H9 (cell line): ENCODE data around the gene TOM1L2. TPM values are rescaled to one million over a fixed set of nuclear protein-coding genes. Genes with fewer than 3 reads are reported as not detected.

ENCODE experiments used
- DNase-seq: peaks from one replicate; pipeline ENCODE4 v3.0.0-alpha.2; 2017
- H2AFZ ChIP-seq: one replicate; pipeline ENCODE4 v1.6.1; 2013; ENCODE audit warnings: mild to moderate bottlenecking, low read length, control low read depth, moderate library complexity
- H2AK5ac ChIP-seq: 2 replicates; pipeline ENCODE4 v1.6.1; 2013; ENCODE audit warnings: low read length, control low read depth, mixed read lengths; ENCODE audit not compliant: insufficient read length
- H2BK120ac ChIP-seq: one replicate; pipeline ENCODE4 v1.6.1; 2013; ENCODE audit warnings: low read depth, mild to moderate bottlenecking, low read length, control low read depth, inconsistent platforms; ENCODE audit not compliant: poor library complexity, severe bottlenecking
- H2BK12ac ChIP-seq: 2 replicates; pipeline ENCODE4 v1.6.1; 2013; ENCODE audit warnings: low read length, control low read depth, mixed read lengths, low read depth; ENCODE audit not compliant: insufficient read length
- H2BK15ac ChIP-seq: 2 replicates; pipeline ENCODE4 v1.6.1; 2013; ENCODE audit warnings: low read depth, low read length, control low read depth
- H2BK20ac ChIP-seq: one replicate; pipeline ENCODE4 v1.6.1; 2013; ENCODE audit warnings: low read depth, mild to moderate bottlenecking, low read length, control low read depth, inconsistent platforms; ENCODE audit not compliant: poor library complexity, severe bottlenecking
- H2BK5ac ChIP-seq: 2 replicates; pipeline ENCODE4 v1.6.1; 2013; ENCODE audit warnings: low read length, control low read depth, mixed read lengths; ENCODE audit not compliant: insufficient read length
- H3K14ac ChIP-seq: 2 replicates; pipeline ENCODE4 v1.6.1; 2013; ENCODE audit warnings: low read length, control low read depth; ENCODE audit not compliant: insufficient read depth
- H3K18ac ChIP-seq: 2 replicates; pipeline ENCODE4 v1.6.1; 2013; ENCODE audit warnings: low read depth, mild to moderate bottlenecking, mixed read lengths, low read length, control low read depth; ENCODE audit not compliant: insufficient read length
- H3K23ac ChIP-seq: 2 replicates; pipeline ENCODE4 v1.6.1; 2013; ENCODE audit warnings: low read length, control low read depth, mixed read lengths, low read depth; ENCODE audit not compliant: insufficient read length
- H3K23me2 ChIP-seq: 2 replicates; pipeline ENCODE4 v1.6.1; 2013; ENCODE audit warnings: low read depth, mild to moderate bottlenecking, mixed read lengths, low read length, control low read depth; ENCODE audit not compliant: insufficient read length, poor library complexity, severe bottlenecking
- H3K27ac ChIP-seq: 2 replicates; pipeline ENCODE4 v1.5.1; 2013; ENCODE audit warnings: low read length, control low read depth, mixed read lengths, low read depth; ENCODE audit not compliant: insufficient read length
- H3K27me3 ChIP-seq: 2 replicates; pipeline ENCODE4 v1.6.1; 2013; ENCODE audit warnings: low read length, control low read depth, inconsistent platforms; ENCODE audit not compliant: insufficient read depth
- H3K4ac ChIP-seq: 2 replicates; pipeline ENCODE4 v1.6.1; 2013; ENCODE audit warnings: low read depth, mild to moderate bottlenecking, control low read depth, inconsistent platforms, low read length, moderate library complexity
- H3K4me1 ChIP-seq: 2 replicates; pipeline ENCODE4 v1.6.1; 2013; ENCODE audit warnings: low read length, control low read depth, inconsistent platforms; ENCODE audit not compliant: insufficient read depth
- H3K4me2 ChIP-seq: 2 replicates; pipeline ENCODE4 v1.6.1; 2013; ENCODE audit warnings: low read length, control low read depth, mixed read lengths; ENCODE audit not compliant: insufficient read length, insufficient read depth
- H3K56ac ChIP-seq: 2 replicates; pipeline ENCODE4 v1.6.1; 2013; ENCODE audit warnings: low read depth, mild to moderate bottlenecking, mixed read lengths, low read length, control low read depth; ENCODE audit not compliant: insufficient read length
- H3K79me1 ChIP-seq: 2 replicates; pipeline ENCODE4 v1.6.1; 2013; ENCODE audit warnings: low read depth, mild to moderate bottlenecking, moderate library complexity, low read length, control low read depth, inconsistent platforms; ENCODE audit not compliant: insufficient read depth, poor library complexity, severe bottlenecking
- H3K79me2 ChIP-seq: 2 replicates; pipeline ENCODE4 v1.6.1; 2013; ENCODE audit warnings: low read length, control low read depth, inconsistent platforms; ENCODE audit not compliant: insufficient read depth
- H3K9ac ChIP-seq: 2 replicates; pipeline ENCODE4 v1.6.1; 2013; ENCODE audit warnings: low read length, control low read depth, mixed read lengths; ENCODE audit not compliant: insufficient read length; ENCODE audit errors: extremely low read depth
- H3K9me3 ChIP-seq: one replicate; pipeline ENCODE4 v1.6.1; 2013; ENCODE audit warnings: low read depth, low read length, inconsistent platforms; ENCODE audit not compliant: control insufficient read depth
- H3T11ph ChIP-seq: one replicate; pipeline ENCODE4 v1.6.1; 2013; ENCODE audit warnings: mild to moderate bottlenecking, low read length, control low read depth, inconsistent platforms
- H4K20me1 ChIP-seq: one replicate; pipeline ENCODE4 v1.6.1; 2013; ENCODE audit not compliant: control insufficient read depth, insufficient read length, insufficient read depth
- H4K5ac ChIP-seq: 2 replicates; pipeline ENCODE4 v1.6.1; 2013; ENCODE audit warnings: low read depth, mild to moderate bottlenecking, mixed read lengths, low read length, control low read depth; ENCODE audit not compliant: insufficient read length
- H4K8ac ChIP-seq: replicated peaks from 2 replicates; pipeline ENCODE4 v1.6.1; 2013; ENCODE audit warnings: low read length, control low read depth, mixed read lengths, low read depth; ENCODE audit not compliant: insufficient read length
- H4K91ac ChIP-seq: 2 replicates; pipeline ENCODE4 v1.6.1; 2013; ENCODE audit warnings: low read depth, mild to moderate bottlenecking, moderate library complexity, mixed read lengths, low read length, control low read depth; ENCODE audit not compliant: insufficient read length
- H3K27ac Mint-ChIP-seq, 3 experiments: 2 replicates in 2 of 3; 3 replicates in 1 of 3; pipeline ENCODE4 v1.8.0; 2020 to 2021; ENCODE audit warnings: mixed read lengths in 3 of 3, mild to moderate bottlenecking in 1 of 3, moderate library complexity in 1 of 3
- H3K27me3 Mint-ChIP-seq: 2 replicates; pipeline ENCODE4 v1.8.0; 2021; ENCODE audit warnings: low read depth, mild to moderate bottlenecking, moderate library complexity, mixed read lengths
- H3K36me3 Mint-ChIP-seq, 3 experiments: 2 replicates in 2 of 3; 3 replicates in 1 of 3; pipeline ENCODE4 v1.8.0; 2020 to 2021; ENCODE audit warnings: low read depth in 3 of 3, mixed read lengths in 3 of 3; ENCODE audit not compliant: insufficient read depth in 1 of 3
- H3K4me1 Mint-ChIP-seq, 2 experiments: 2 replicates each; pipeline ENCODE4 v1.8.0; 2020; ENCODE audit warnings: mixed read lengths in 2 of 2
- H3K4me3 Mint-ChIP-seq, 2 experiments: 2 replicates in 1 of 2; 3 replicates in 1 of 2; pipeline ENCODE4 v1.8.0; 2020 to 2021; ENCODE audit warnings: mild to moderate bottlenecking in 2 of 2, mixed read lengths in 2 of 2, moderate library complexity in 1 of 2
- H3K9me3 Mint-ChIP-seq, 2 experiments: 2 replicates in 1 of 2; 3 replicates in 1 of 2; pipeline ENCODE4 v1.8.0; 2020; ENCODE audit warnings: mild to moderate bottlenecking in 2 of 2, mixed read lengths in 2 of 2, moderate library complexity in 1 of 2
- CTCF ChIP-seq: fragments of 200-600 bp; sonication (generic); conservative IDR thresholded peaks from 3 replicates; pipeline ENCODE4 v1.8.0; 2021; ENCODE audit warnings: antibody characterized with exemption, mild to moderate bottlenecking
- WGBS: extraction: QIAGEN DNeasy Blood & Tissue Kit; methylation state at CpG from one replicate; pipeline ENCODE4 v1.1.7; 2013; ENCODE audit warnings: missing lambda C conversion rate, low lambda C conversion rate, mixed read lengths; ENCODE audit not compliant: insufficient read length; ENCODE audit errors: extremely low coverage; 5-methylcytosine and 5-hydroxymethylcytosine counted together
- total RNA-seq: library from RNA; stranded (reverse); gene quantifications from 2 replicates; pipeline ENCODE4 v1.2.1, GENCODE V29; 2021

Gene TOM1L2
- total RNA-seq, 1 experiment from 2014 or later, result 4.6 TPM

GRCh38 chr17:17988427-17988945 is 16.3 kb upstream of the TOM1L2 start:
- peaks cover 3% of the 10 kb centered on the region for H3K27me3 Mint-ChIP-seq
- no CpG with 5 or more reads among the region's 7 CpGs for WGBS

More at GRCh38 chr17:17988427-17988945, 16.3 kb upstream of the TOM1L2 start:
- H3K4me1 ChIP-seq, result no peaks in the 10 kb centered on the region
- no peaks in the 10 kb centered on the region for H3K9me3 ChIP-seq
- no peak overlapping the region for H2AFZ ChIP-seq
- H3K79me2 ChIP-seq, result no peaks in the 10 kb centered on the region
- no peaks in the 10 kb centered on the region for H3K27me3 ChIP-seq
- no peak overlapping the region for H3T11ph ChIP-seq
- no peak overlapping the region for H3K27ac ChIP-seq
- H3K56ac ChIP-seq, result no peak overlapping the region
- no peak overlapping the region for H3K9ac ChIP-seq
- peaks cover 3% of the 10 kb centered on the region for H3K23me2 ChIP-seq
- H3K18ac ChIP-seq, result no peak overlapping the region
- DNase-seq, result no peak
- no peak for TF ChIP-seq CTCF
- H3K9me3 Mint-ChIP-seq, result no peaks in the 10 kb centered on the region
- no peaks in the 10 kb centered on the region for H3K36me3 Mint-ChIP-seq
- H3K4me1 Mint-ChIP-seq, result no peaks in the 10 kb centered on the region
- H2BK5ac ChIP-seq, result no peak overlapping the region
- no peak overlapping the region for H4K5ac ChIP-seq
- H2BK15ac ChIP-seq, result no peak overlapping the region
- H3K4ac ChIP-seq, result no peak overlapping the region
- H3K23ac ChIP-seq, result no peak overlapping the region
- no peak overlapping the region for H3K4me2 ChIP-seq
- H4K8ac ChIP-seq, result no peak overlapping the region
- H2AK5ac ChIP-seq, result no peak overlapping the region
- H2BK20ac ChIP-seq, result no peak overlapping the region
- H2BK12ac ChIP-seq, result no peak overlapping the region
- H3K27ac Mint-ChIP-seq, result no peak overlapping the region
- H3K4me3 Mint-ChIP-seq, result no peak overlapping the region
- H4K91ac ChIP-seq, result no peak overlapping the region
- no peak overlapping the region for H2BK120ac ChIP-seq
- H3K14ac ChIP-seq, result no peak overlapping the region
- H3K79me1 ChIP-seq, result no peaks in the 10 kb centered on the region
- no peaks in the 10 kb centered on the region for H4K20me1 ChIP-seq
